GM23338 (cell line): Measurements from ENCODE around the gene SLC19A1. TPM values are rescaled to one million over a fixed set of nuclear protein-coding genes. Genes with fewer than 3 reads are reported as not detected.

ENCODE experiments used
- ATAC-seq: fragments of 200-7000 bp; cut with Tn5 transposase; 3 replicates; pipeline ENCODE4 v1.9.1; 2020
- DNase-seq: peaks from one replicate; pipeline ENCODE4 v3.0.0-alpha.2; 2015; ENCODE audit warnings: low spot score
- H2AFZ ChIP-seq: fragments of 200-600 bp; sonication (generic); 2 replicates; pipeline ENCODE4 v1.8.0; 2016; ENCODE audit warnings: antibody characterized with exemption, mild to moderate bottlenecking, moderate library complexity
- H3F3A ChIP-seq: fragments of 200-600 bp; sonication (generic); replicated peaks from 2 replicates; pipeline ENCODE4 v1.8.0; 2017; ENCODE audit warnings: antibody characterized with exemption, mixed run types, low read depth
- H3K27ac ChIP-seq: fragments of 200-600 bp; sonication (generic); 2 replicates; pipeline ENCODE4 v1.6.1; 2016; ENCODE audit warnings: low read depth
- H3K27me3 ChIP-seq: fragments of 200-600 bp; sonication (generic); 2 replicates; pipeline ENCODE4 v1.8.0; 2016; ENCODE audit warnings: mild to moderate bottlenecking, mixed run types, moderate library complexity; ENCODE audit not compliant: insufficient read depth
- H3K36me3 ChIP-seq: fragments of 200-600 bp; sonication (generic); 2 replicates; pipeline ENCODE4 v1.8.0; 2016; ENCODE audit warnings: mild to moderate bottlenecking; ENCODE audit not compliant: insufficient read depth
- H3K4me1 ChIP-seq: fragments of 200-600 bp; sonication (generic); 2 replicates; pipeline ENCODE4 v1.8.0; 2016; ENCODE audit warnings: mild to moderate bottlenecking, moderate library complexity; ENCODE audit not compliant: insufficient read depth
- H3K4me2 ChIP-seq: fragments of 200-600 bp; sonication (generic); 2 replicates; pipeline ENCODE4 v1.7.1; 2017; ENCODE audit warnings: mixed run types
- H3K4me3 ChIP-seq: fragments of 200-600 bp; sonication (generic); 2 replicates; pipeline ENCODE4 v1.6.1; 2016; ENCODE audit warnings: mixed run types
- H3K79me2 ChIP-seq: fragments of 200-600 bp; sonication (generic); replicated peaks from 2 replicates; pipeline ENCODE4 v1.8.0; 2017; ENCODE audit warnings: mild to moderate bottlenecking; ENCODE audit not compliant: insufficient read depth
- H3K9me2 ChIP-seq: fragments of 200-600 bp; sonication (generic); 2 replicates; pipeline ENCODE4 v1.8.0; 2017; ENCODE audit not compliant: insufficient read depth
- H4K20me1 ChIP-seq: fragments of 200-600 bp; sonication (generic); replicated peaks from 2 replicates; pipeline ENCODE4 v1.8.0; 2017; ENCODE audit warnings: mild to moderate bottlenecking; ENCODE audit not compliant: insufficient read depth
- H3K27ac Mint-ChIP-seq: 2 replicates; pipeline ENCODE4 v1.8.0; 2020; ENCODE audit warnings: inconsistent platforms, mild to moderate bottlenecking, moderate library complexity, mixed read lengths
- H3K27me3 Mint-ChIP-seq: 3 replicates; pipeline ENCODE4 v1.8.0; 2022; ENCODE audit warnings: low read depth, mild to moderate bottlenecking, moderate library complexity, mixed read lengths, inconsistent platforms; ENCODE audit not compliant: insufficient read depth, poor library complexity
- H3K36me3 Mint-ChIP-seq: 3 replicates; pipeline ENCODE4 v1.8.0; 2021; ENCODE audit warnings: low read depth, mild to moderate bottlenecking, inconsistent platforms, moderate library complexity, mixed read lengths
- H3K4me1 Mint-ChIP-seq: 3 replicates; pipeline ENCODE4 v1.8.0; 2020; ENCODE audit warnings: mild to moderate bottlenecking, inconsistent platforms, mixed read lengths
- H3K4me3 Mint-ChIP-seq: 3 replicates; pipeline ENCODE4 v1.8.0; 2021; ENCODE audit warnings: moderate library complexity, mild to moderate bottlenecking, inconsistent platforms, mixed read lengths
- H3K9me3 Mint-ChIP-seq: 3 replicates; pipeline ENCODE4 v1.8.0; 2020; ENCODE audit warnings: moderate library complexity, mild to moderate bottlenecking, inconsistent platforms, mixed read lengths
- CREB1 ChIP-seq: fragments of 250-450 bp; sonication (Bioruptor Pico); IDR thresholded peaks from 2 replicates; pipeline ENCODE4 v1.5.0; 2020; ENCODE audit warnings: low read depth, mild to moderate bottlenecking, moderate library complexity
- EZH2 ChIP-seq: fragments of 200-600 bp; sonication (generic); IDR thresholded peaks from one replicate; pipeline ENCODE4 v1.8.0; 2017; ENCODE audit warnings: antibody characterized with exemption, mild to moderate bottlenecking, low read depth; ENCODE audit not compliant: unreplicated experiment
- JUNB ChIP-seq: IDR thresholded peaks from one replicate; pipeline ENCODE4 v1.6.1; 2016; ENCODE audit warnings: antibody characterized with exemption; ENCODE audit not compliant: unreplicated experiment
- NANOG ChIP-seq: IDR thresholded peaks from 2 replicates; pipeline ENCODE4 v1.6.1; 2016; ENCODE audit warnings: antibody characterized with exemption, borderline replicate concordance
- POLR2AphosphoS5 ChIP-seq: IDR thresholded peaks from 2 replicates; pipeline ENCODE4 v1.6.1; 2016; ENCODE audit warnings: antibody characterized with exemption, low read depth
- STAT1 ChIP-seq: IDR thresholded peaks from one replicate; pipeline ENCODE4 v1.6.1; 2016; ENCODE audit warnings: antibody characterized with exemption; ENCODE audit not compliant: unreplicated experiment
- ZNF114 ChIP-seq: fragments of 250-450 bp; sonication (Bioruptor Pico); IDR thresholded peaks from 2 replicates; pipeline ENCODE4 v1.5.0; 2020; ENCODE audit warnings: mild to moderate bottlenecking, moderate library complexity
- ZNF331 ChIP-seq: fragments of 250-450 bp; sonication (Bioruptor Pico); IDR thresholded peaks from 2 replicates; pipeline ENCODE4 v1.5.0; 2020; ENCODE audit warnings: low read depth, mild to moderate bottlenecking, moderate library complexity
- polyA plus RNA-seq: library from polyadenylated mRNA; unstranded; fragments of >200 nt; fragmentation: Nextera tagmentation; extraction: Ambion mirVana; gene quantifications from 2 replicates; pipeline ENCODE4 v1.2.1, GENCODE V29; 2016
- total RNA-seq: library from RNA; depleted of rRNA; stranded (reverse); fragments of >200 nt; shearing (Covaris generic); gene quantifications from 2 replicates; pipeline ENCODE4 v1.2.3, GENCODE V29; 2014
- TF ChIP-seq, protein P1 (sequence below), 2 experiments: fragments of 200-600 bp in 1 of 2; sonication (generic) in 1 of 2; conservative IDR thresholded peaks; 2 replicates each; pipeline versions ENCODE4 v1.5.1 to v1.6.1; 2016 to 2017; ENCODE audit warnings: antibody characterized with exemption in 2 of 2, low read depth in 2 of 2, mild to moderate bottlenecking in 2 of 2, moderate library complexity in 1 of 2
- TF ChIP-seq, protein P2 (sequence below): fragments of 250-450 bp; sonication (Bioruptor Pico); IDR thresholded peaks from 2 replicates; pipeline ENCODE4 v1.5.0; 2020; ENCODE audit warnings: mild to moderate bottlenecking, moderate library complexity

Gene SLC19A1
- total and polyA plus RNA-seq, 2 experiments from 2014 or later: 31.2 to 33.0 TPM

DNA sequence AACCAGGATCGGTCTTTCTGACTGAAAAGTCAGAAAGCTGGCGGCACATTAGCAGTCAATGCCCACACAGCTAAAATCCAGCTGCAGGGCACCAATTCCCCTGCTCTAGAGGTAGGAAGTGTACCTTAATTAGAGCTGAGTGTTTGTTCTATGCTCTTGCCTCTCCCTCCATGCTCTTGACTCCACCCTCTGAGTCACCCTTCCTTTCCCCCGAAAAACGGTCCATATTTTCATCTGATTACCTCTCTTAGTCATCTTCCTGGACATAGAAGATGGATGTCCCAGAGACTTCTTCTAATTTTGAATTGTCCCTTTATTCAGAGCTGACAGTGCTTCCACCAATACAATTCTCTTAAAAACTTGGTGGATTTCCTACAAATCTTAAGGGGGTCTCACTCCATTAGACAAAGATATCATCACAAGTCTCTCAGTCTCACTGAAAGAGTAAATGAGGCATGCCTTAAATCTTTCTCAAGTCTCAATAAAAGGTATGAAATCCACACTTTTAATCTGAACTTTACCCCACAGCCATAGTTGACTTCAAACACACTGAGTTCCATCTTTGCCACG, 44.1 kb upstream of the SLC19A1 start:
- ATAC-seq: no peak

More for the DNA sequence above, 44.1 kb upstream of the SLC19A1 start:
- no peaks in the 10 kb centered on the region for H3F3A ChIP-seq
- H3K27me3 ChIP-seq: peaks cover 28% of the 10 kb centered on the region
- H2AFZ ChIP-seq: no peak overlapping the region
- peaks cover 78% of the 10 kb centered on the region for H3K9me3 Mint-ChIP-seq
- TF ChIP-seq ZNF331 (CRISPR knock-in tag) (no peak), NANOG (no peak), POLR2AphosphoS5 (no peak), STAT1 (no peak), ZNF114 (CRISPR knock-in tag) (no peak), EZH2 (no peak), CREB1 (CRISPR knock-in tag) (no peak), JUNB (no peak)
- TF ChIP-seq, protein P1, sequence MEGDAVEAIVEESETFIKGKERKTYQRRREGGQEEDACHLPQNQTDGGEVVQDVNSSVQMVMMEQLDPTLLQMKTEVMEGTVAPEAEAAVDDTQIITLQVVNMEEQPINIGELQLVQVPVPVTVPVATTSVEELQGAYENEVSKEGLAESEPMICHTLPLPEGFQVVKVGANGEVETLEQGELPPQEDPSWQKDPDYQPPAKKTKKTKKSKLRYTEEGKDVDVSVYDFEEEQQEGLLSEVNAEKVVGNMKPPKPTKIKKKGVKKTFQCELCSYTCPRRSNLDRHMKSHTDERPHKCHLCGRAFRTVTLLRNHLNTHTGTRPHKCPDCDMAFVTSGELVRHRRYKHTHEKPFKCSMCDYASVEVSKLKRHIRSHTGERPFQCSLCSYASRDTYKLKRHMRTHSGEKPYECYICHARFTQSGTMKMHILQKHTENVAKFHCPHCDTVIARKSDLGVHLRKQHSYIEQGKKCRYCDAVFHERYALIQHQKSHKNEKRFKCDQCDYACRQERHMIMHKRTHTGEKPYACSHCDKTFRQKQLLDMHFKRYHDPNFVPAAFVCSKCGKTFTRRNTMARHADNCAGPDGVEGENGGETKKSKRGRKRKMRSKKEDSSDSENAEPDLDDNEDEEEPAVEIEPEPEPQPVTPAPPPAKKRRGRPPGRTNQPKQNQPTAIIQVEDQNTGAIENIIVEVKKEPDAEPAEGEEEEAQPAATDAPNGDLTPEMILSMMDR (conservative IDR thresholded peaks at IDR 0.05; ENCODE audit: low read depth in 2 of 2): no peak
- TF ChIP-seq, protein P2, sequence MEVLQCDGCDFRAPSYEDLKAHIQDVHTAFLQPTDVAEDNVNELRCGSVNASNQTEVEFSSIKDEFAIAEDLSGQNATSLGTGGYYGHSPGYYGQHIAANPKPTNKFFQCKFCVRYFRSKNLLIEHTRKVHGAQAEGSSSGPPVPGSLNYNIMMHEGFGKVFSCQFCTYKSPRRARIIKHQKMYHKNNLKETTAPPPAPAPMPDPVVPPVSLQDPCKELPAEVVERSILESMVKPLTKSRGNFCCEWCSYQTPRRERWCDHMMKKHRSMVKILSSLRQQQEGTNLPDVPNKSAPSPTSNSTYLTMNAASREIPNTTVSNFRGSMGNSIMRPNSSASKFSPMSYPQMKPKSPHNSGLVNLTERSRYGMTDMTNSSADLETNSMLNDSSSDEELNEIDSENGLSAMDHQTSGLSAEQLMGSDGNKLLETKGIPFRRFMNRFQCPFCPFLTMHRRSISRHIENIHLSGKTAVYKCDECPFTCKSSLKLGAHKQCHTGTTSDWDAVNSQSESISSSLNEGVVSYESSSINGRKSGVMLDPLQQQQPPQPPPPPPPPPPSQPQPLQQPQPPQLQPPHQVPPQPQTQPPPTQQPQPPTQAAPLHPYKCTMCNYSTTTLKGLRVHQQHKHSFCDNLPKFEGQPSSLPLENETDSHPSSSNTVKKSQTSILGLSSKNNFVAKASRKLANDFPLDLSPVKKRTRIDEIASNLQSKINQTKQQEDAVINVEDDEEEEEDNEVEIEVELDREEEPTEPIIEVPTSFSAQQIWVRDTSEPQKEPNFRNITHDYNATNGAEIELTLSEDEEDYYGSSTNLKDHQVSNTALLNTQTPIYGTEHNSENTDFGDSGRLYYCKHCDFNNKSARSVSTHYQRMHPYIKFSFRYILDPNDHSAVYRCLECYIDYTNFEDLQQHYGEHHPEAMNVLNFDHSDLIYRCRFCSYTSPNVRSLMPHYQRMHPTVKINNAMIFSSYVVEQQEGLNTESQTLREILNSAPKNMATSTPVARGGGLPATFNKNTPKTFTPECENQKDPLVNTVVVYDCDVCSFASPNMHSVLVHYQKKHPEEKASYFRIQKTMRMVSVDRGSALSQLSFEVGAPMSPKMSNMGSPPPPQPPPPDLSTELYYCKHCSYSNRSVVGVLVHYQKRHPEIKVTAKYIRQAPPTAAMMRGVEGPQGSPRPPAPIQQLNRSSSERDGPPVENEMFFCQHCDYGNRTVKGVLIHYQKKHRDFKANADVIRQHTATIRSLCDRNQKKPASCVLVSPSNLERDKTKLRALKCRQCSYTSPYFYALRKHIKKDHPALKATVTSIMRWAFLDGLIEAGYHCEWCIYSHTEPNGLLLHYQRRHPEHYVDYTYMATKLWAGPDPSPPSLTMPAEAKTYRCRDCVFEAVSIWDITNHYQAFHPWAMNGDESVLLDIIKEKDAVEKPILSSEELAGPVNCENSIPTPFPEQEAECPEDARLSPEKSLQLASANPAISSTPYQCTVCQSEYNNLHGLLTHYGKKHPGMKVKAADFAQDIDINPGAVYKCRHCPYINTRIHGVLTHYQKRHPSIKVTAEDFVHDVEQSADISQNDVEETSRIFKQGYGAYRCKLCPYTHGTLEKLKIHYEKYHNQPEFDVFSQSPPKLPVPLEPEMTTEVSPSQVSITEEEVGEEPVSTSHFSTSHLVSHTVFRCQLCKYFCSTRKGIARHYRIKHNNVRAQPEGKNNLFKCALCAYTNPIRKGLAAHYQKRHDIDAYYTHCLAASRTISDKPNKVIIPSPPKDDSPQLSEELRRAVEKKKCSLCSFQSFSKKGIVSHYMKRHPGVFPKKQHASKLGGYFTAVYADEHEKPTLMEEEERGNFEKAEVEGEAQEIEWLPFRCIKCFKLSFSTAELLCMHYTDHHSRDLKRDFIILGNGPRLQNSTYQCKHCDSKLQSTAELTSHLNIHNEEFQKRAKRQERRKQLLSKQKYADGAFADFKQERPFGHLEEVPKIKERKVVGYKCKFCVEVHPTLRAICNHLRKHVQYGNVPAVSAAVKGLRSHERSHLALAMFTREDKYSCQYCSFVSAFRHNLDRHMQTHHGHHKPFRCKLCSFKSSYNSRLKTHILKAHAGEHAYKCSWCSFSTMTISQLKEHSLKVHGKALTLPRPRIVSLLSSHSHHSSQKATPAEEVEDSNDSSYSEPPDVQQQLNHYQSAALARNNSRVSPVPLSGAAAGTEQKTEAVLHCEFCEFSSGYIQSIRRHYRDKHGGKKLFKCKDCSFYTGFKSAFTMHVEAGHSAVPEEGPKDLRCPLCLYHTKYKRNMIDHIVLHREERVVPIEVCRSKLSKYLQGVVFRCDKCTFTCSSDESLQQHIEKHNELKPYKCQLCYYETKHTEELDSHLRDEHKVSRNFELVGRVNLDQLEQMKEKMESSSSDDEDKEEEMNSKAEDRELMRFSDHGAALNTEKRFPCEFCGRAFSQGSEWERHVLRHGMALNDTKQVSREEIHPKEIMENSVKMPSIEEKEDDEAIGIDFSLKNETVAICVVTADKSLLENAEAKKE (CRISPR knock-in tag): no peak
- H3K4me3 ChIP-seq: no peak overlapping the region
- H3K27ac ChIP-seq: no peak overlapping the region
- no peaks in the 10 kb centered on the region for H3K79me2 ChIP-seq
- H3K4me2 ChIP-seq: no peak overlapping the region
- DNase-seq: no peak
- no peak overlapping the region for H3K27ac Mint-ChIP-seq
- no peaks in the 10 kb centered on the region for H4K20me1 ChIP-seq
- H3K9me2 ChIP-seq: peaks cover 3% of the 10 kb centered on the region; the same call in 1 of the 2 replicates
- peaks cover 32% of the 10 kb centered on the region for H3K36me3 Mint-ChIP-seq
- H3K36me3 ChIP-seq: no peaks in the 10 kb centered on the region; the same call in 1 of the 2 replicates
- peaks cover 19% of the 10 kb centered on the region for H3K27me3 Mint-ChIP-seq
- no peaks in the 10 kb centered on the region for H3K4me1 Mint-ChIP-seq
- H3K4me3 Mint-ChIP-seq: no peak overlapping the region
- H3K4me1 ChIP-seq: no peaks in the 10 kb centered on the region
